Brain microvascular endothelial cell (primary cell): ENCODE results near the gene MSI1.

Experiments used
- DNase-seq: peaks from one replicate; pipeline ENCODE4 v3.0.0-alpha.2; 2020
- H3K27ac ChIP-seq: fragments of 250-450 bp; sonication (Bioruptor Pico); 2 replicates; pipeline ENCODE4 v1.5.1; 2020; ENCODE audit warnings: mild to moderate bottlenecking, moderate library complexity
- H3K27me3 ChIP-seq: fragments of 250-450 bp; sonication (Bioruptor Pico); replicated peaks from 2 replicates; pipeline ENCODE4 v1.5.1; 2020; ENCODE audit warnings: mild to moderate bottlenecking
- H3K36me3 ChIP-seq: fragments of 250-450 bp; sonication (Bioruptor Pico); replicated peaks from 2 replicates; pipeline ENCODE4 v1.5.1; 2020; ENCODE audit warnings: mild to moderate bottlenecking
- H3K4me3 ChIP-seq: 2 replicates; pipeline ENCODE4 v1.5.1; 2011; ENCODE audit warnings: low read depth, mild to moderate bottlenecking, control low read depth, low read length, moderate library complexity
- in situ Hi-C: cut with HindIII; loops from 2 replicates; pipeline ENCODE4 v1.10.0; 2017; ENCODE audit warnings: low sequenced_read_pairs, low pct_ligation_motif_present
- TF ChIP-seq, protein P1 (sequence below): IDR thresholded peaks from 2 replicates; pipeline ENCODE4 v1.5.1; 2011; ENCODE audit warnings: low read depth, mild to moderate bottlenecking, moderate library complexity, low read length, control low read depth, inconsistent platforms; ENCODE audit errors: missing control alignments

Gene MSI1

DNA sequence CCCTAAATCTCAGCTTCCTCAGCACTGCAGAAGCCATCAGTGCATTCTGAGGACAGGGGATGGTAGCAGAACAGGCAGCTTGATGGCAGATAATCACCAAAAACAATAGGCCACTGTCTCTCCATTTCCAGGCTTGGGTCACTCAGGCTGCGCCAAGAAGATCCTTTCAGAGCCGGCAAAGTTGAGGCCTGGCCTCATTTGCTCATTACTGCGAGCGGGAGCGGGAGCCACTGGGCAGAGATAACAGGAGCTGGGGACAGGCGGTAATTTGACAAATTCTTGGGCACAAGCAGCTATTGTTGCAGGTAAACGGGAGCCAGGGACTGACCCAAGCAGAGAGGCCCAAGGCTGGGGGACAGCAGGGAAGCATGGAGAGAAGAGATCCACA, 2.1 kb downstream of the MSI1 start:
- Histone ChIP-seq H3K36me3 (no peaks in the 10 kb centered on the region), H3K27me3 (peaks cover 40% of the 10 kb centered on the region)
- TF ChIP-seq, protein P1, sequence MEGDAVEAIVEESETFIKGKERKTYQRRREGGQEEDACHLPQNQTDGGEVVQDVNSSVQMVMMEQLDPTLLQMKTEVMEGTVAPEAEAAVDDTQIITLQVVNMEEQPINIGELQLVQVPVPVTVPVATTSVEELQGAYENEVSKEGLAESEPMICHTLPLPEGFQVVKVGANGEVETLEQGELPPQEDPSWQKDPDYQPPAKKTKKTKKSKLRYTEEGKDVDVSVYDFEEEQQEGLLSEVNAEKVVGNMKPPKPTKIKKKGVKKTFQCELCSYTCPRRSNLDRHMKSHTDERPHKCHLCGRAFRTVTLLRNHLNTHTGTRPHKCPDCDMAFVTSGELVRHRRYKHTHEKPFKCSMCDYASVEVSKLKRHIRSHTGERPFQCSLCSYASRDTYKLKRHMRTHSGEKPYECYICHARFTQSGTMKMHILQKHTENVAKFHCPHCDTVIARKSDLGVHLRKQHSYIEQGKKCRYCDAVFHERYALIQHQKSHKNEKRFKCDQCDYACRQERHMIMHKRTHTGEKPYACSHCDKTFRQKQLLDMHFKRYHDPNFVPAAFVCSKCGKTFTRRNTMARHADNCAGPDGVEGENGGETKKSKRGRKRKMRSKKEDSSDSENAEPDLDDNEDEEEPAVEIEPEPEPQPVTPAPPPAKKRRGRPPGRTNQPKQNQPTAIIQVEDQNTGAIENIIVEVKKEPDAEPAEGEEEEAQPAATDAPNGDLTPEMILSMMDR, result no peak

DNA sequence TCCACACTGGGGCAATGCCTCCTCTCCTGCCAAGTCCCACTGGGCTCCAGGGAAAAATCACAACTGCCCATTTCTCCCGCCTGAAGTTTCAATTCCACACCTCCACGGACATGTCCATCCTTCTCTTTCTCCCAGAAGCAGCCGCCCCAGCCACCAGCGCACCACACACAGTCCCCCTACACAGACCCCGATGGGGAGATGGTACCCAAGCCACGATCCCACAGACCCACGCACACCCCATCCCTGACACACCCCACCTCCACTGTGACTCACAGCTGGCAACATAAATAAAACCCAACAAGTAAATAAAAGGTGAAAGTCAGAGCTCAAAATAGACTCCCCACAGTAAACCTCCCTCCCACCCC, 2.6 kb downstream of the MSI1 start:
- in situ Hi-C loops, result no loop called here
- no peak for DNase-seq
- Histone ChIP-seq H3K27me3 (peaks cover 35% of the 10 kb centered on the region), H3K4me3 (no peak overlapping the region), H3K36me3 (no peaks in the 10 kb centered on the region), H3K27ac (no peak overlapping the region)
- TF ChIP-seq, protein P1, result no peak

More for the DNA sequence above, 2.1 kb downstream of the MSI1 start:
- no peak overlapping the region for H3K27ac ChIP-seq
- in situ Hi-C loops, result no loop called here
- no peak overlapping the region for H3K4me3 ChIP-seq
- no peak for DNase-seq

DNA sequence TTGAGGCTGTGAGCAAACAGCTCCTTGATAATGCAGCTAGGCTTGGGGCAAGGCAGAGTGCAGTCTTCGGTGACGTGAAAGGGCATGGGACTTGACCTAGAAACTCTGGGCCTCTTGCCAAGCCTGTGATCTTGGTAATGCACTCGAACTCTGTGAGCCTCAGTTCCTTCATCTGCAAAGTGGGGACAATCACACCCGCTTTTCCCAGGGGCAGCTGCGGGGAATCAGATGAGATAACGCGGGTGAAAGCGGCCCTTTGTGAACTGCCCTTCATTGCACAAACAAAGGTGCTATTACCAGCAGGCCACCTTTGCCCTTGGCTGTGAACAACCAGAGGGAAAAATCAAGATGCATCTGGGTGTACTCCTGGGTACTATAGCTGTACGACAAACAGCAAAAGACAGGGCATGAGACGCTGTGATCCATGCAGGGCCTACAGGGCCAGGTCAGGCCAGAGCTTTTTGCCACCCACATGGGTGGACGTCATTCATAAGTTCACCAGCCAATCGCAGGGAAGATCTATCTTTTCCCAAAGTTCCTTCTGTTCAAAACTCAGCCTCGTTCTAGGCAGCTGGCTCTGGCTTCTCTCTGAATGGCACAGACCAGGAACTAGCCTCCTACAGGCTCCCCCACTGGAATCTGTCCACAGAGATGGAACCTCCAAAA, 3.2 kb downstream of the MSI1 start:
- no peak for DNase-seq
- Histone ChIP-seq H3K27ac (no peak overlapping the region), H3K4me3 (no peak overlapping the region), H3K27me3 (peaks cover 29% of the 10 kb centered on the region), H3K36me3 (no peaks in the 10 kb centered on the region)
- TF ChIP-seq, protein P1, result no peak
- in situ Hi-C loops, result no loop called here

DNA sequence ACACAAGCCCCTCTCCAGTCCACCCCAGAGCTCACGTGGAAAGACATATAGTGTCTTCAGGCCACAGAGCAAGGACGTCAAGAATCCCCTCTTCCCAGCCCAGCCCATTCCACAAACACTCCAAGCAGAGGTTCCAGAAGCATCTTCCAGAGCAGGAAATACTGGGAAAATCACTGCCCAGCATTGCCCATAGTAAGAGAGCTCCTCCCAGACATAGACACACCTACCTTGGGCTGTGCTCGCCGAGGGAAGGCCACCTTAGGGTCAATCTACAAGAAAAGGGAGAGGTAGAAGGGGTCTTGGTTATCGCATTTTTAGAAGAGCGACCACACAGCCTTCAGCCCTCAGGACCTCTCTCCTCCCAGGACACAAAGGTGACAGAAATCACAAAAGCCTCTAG, 4.5 kb downstream of the MSI1 start:
- TF ChIP-seq, protein P1, result no peak
- in situ Hi-C loops, result no loop called here
- peaks cover 16% of the 10 kb centered on the region for H3K27me3 ChIP-seq
- H3K4me3 ChIP-seq, result no peak overlapping the region
- DNase-seq, result no peak
- H3K36me3 ChIP-seq, result no peaks in the 10 kb centered on the region
- H3K27ac ChIP-seq, result no peak overlapping the region

DNA sequence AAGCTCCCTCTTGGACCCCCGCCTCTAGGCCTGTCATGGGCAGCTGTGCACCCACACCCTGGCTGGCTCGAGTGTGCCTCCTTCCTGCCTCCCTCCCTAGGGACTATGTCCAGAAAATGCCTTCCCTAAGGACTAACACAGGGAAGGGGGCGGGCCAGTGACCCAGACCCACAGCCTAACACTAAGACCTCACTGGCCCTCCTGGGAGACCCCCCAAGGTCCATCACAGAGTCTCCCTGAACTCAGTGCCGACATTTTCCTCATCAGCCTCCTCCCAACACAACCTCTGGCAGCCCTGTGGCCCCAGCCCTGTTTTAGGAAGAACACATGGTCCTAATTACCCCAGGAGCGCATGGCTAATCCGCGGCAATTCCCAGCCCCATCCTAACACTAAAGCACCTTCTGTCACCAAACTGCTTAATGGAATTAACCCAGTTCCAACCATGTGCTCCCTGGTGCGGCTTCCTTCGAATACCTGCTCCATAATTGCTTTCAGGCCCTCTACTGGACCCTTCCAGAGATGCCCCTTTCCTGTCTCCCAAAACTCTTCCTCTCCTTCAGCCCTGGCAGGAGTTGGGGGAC, 5.6 kb downstream of the MSI1 start:
- Histone ChIP-seq H3K4me3 (no peak overlapping the region), H3K27me3 (peaks cover 9% of the 10 kb centered on the region), H3K36me3 (no peaks in the 10 kb centered on the region), H3K27ac (no peak overlapping the region)
- in situ Hi-C loops, result no loop called here
- TF ChIP-seq, protein P1, result no peak
- DNase-seq, result no peak
